ENCODE data around the gene PEX5L. TPM values are rescaled to one million over a fixed set of nuclear protein-coding genes. Genes with fewer than 3 reads are reported as not detected.

PEX5L gene
- polyA plus RNA-seq, 1 donor from 2014 or later: 1.0 TPM

DNA sequence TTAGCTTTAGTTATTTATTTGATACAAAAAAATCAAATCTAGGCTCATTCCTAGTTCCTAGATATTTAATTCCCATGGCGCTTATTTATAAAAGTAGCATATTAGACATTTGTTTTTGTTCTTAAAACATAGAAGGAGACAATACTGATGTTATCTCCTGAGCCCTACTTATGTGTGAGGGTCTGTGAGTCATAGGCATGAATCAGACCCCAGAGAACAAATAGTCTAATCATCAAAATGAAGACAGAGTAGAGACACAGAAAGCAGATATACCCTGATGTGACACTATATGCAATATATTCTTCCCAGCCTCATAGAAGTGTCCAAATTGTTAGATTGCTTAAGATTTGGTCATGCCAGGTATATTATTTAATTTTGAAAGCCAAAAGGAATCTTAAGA, 44.9 kb downstream of the PEX5L start:
- TF ChIP-seq EZH2 (IDR thresholded peaks at IDR 0.05; ENCODE audit: borderline replicate concordance, insufficient read depth, low read length, poor library complexity, severe bottlenecking) (no peak), SMC3 (conservative IDR thresholded peaks at IDR 0.05; ENCODE audit: poor library complexity) (no peak)
- no peaks in the 10 kb centered on the region for H3K9me2 ChIP-seq (ENCODE audit: insufficient read depth, low read length)

DNA sequence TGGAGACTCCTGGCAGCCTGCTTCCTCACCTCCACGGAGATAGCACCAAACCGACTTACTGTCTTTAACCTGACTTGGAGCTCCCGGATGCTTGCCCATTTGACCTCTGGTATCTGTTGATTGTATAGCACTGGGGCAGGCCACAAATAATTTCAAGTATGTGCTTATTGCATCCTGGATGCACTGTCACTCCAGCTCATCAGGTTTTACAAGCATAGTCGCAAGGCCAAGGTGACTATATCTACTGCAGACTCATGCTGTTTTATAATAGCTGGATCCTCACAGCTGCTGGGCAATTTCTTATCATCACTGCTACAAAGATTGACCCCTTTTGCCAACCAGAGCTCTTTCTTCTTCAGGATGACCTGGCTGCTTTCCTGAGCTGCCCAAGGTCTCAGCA, 45.6 kb downstream of the PEX5L start:
- Histone ChIP-seq H3K4me2 (ENCODE audit: low read length) (no peak overlapping the region), H3K9ac (ENCODE audit: low read length) (no peak overlapping the region), H3K9me3 (ENCODE audit: low read length) (no peaks in the 10 kb centered on the region), H3K36me3 (ENCODE audit: insufficient read depth, low read length) (no peaks in the 10 kb centered on the region), H4K20me1 (ENCODE audit: insufficient read depth) (no peaks in the 10 kb centered on the region), H3K27me3 (ENCODE audit: insufficient read depth, low read depth, low read length) (no peaks in the 10 kb centered on the region), H3K4me3 (ENCODE audit: low read length) (no peak overlapping the region), H2AFZ (ENCODE audit: low read depth, low read length) (no peak overlapping the region), H3K79me2 (replicated peaks; ENCODE audit: insufficient read depth, low read length) (no peaks in the 10 kb centered on the region), H3K27ac (ENCODE audit: low read length) (no peak overlapping the region), H3K9me2 (ENCODE audit: insufficient read depth, low read length) (no peaks in the 10 kb centered on the region), H3F3A (ENCODE audit: insufficient read depth, low read length, poor library complexity, severe bottlenecking) (no peaks in the 10 kb centered on the region)
- TF ChIP-seq RAD21 (conservative IDR thresholded peaks at IDR 0.05) (no peak), SMC3 (conservative IDR thresholded peaks at IDR 0.05; ENCODE audit: poor library complexity) (no peak), TAF1 (IDR thresholded peaks at IDR 0.05; ENCODE audit: low read depth) (no peak), MXI1 (conservative IDR thresholded peaks at IDR 0.05; ENCODE audit: poor library complexity, severe bottlenecking) (no peak), EZH2 (IDR thresholded peaks at IDR 0.05; ENCODE audit: borderline replicate concordance, insufficient read depth, low read length, poor library complexity, severe bottlenecking) (no peak), EP300 (conservative IDR thresholded peaks at IDR 0.05; ENCODE audit: poor library complexity, severe bottlenecking) (no peak), POLR2AphosphoS5 (IDR thresholded peaks at IDR 0.05) (no peak)
- TF ChIP-seq, protein P1, sequence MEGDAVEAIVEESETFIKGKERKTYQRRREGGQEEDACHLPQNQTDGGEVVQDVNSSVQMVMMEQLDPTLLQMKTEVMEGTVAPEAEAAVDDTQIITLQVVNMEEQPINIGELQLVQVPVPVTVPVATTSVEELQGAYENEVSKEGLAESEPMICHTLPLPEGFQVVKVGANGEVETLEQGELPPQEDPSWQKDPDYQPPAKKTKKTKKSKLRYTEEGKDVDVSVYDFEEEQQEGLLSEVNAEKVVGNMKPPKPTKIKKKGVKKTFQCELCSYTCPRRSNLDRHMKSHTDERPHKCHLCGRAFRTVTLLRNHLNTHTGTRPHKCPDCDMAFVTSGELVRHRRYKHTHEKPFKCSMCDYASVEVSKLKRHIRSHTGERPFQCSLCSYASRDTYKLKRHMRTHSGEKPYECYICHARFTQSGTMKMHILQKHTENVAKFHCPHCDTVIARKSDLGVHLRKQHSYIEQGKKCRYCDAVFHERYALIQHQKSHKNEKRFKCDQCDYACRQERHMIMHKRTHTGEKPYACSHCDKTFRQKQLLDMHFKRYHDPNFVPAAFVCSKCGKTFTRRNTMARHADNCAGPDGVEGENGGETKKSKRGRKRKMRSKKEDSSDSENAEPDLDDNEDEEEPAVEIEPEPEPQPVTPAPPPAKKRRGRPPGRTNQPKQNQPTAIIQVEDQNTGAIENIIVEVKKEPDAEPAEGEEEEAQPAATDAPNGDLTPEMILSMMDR (IDR thresholded peaks at IDR 0.05; ENCODE audit: poor library complexity, severe bottlenecking): no peak
- TF ChIP-seq, protein P2, sequence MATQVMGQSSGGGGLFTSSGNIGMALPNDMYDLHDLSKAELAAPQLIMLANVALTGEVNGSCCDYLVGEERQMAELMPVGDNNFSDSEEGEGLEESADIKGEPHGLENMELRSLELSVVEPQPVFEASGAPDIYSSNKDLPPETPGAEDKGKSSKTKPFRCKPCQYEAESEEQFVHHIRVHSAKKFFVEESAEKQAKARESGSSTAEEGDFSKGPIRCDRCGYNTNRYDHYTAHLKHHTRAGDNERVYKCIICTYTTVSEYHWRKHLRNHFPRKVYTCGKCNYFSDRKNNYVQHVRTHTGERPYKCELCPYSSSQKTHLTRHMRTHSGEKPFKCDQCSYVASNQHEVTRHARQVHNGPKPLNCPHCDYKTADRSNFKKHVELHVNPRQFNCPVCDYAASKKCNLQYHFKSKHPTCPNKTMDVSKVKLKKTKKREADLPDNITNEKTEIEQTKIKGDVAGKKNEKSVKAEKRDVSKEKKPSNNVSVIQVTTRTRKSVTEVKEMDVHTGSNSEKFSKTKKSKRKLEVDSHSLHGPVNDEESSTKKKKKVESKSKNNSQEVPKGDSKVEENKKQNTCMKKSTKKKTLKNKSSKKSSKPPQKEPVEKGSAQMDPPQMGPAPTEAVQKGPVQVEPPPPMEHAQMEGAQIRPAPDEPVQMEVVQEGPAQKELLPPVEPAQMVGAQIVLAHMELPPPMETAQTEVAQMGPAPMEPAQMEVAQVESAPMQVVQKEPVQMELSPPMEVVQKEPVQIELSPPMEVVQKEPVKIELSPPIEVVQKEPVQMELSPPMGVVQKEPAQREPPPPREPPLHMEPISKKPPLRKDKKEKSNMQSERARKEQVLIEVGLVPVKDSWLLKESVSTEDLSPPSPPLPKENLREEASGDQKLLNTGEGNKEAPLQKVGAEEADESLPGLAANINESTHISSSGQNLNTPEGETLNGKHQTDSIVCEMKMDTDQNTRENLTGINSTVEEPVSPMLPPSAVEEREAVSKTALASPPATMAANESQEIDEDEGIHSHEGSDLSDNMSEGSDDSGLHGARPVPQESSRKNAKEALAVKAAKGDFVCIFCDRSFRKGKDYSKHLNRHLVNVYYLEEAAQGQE (IDR thresholded peaks at IDR 0.05; ENCODE audit: borderline replicate concordance): no peak

More for the DNA sequence above, 44.9 kb downstream of the PEX5L start:
- H3K27me3 ChIP-seq (ENCODE audit: insufficient read depth, low read depth, low read length): no peaks in the 10 kb centered on the region
- no peaks in the 10 kb centered on the region for H3K36me3 ChIP-seq (ENCODE audit: insufficient read depth, low read length)
- H3K9me3 ChIP-seq (ENCODE audit: low read length): no peaks in the 10 kb centered on the region
- H3K4me2 ChIP-seq (ENCODE audit: low read length): no peak overlapping the region
- no peak overlapping the region for H3K27ac ChIP-seq (ENCODE audit: low read length)
- no peaks in the 10 kb centered on the region for H4K20me1 ChIP-seq (ENCODE audit: insufficient read depth)
- no peaks in the 10 kb centered on the region for H3K79me2 ChIP-seq (replicated peaks; ENCODE audit: insufficient read depth, low read length)
- H3F3A ChIP-seq (ENCODE audit: insufficient read depth, low read length, poor library complexity, severe bottlenecking): no peaks in the 10 kb centered on the region
- H2AFZ ChIP-seq (ENCODE audit: low read depth, low read length): no peak overlapping the region
- no peak overlapping the region for H3K4me3 ChIP-seq (ENCODE audit: low read length)
- no peak overlapping the region for H3K9ac ChIP-seq (ENCODE audit: low read length)

DNA sequence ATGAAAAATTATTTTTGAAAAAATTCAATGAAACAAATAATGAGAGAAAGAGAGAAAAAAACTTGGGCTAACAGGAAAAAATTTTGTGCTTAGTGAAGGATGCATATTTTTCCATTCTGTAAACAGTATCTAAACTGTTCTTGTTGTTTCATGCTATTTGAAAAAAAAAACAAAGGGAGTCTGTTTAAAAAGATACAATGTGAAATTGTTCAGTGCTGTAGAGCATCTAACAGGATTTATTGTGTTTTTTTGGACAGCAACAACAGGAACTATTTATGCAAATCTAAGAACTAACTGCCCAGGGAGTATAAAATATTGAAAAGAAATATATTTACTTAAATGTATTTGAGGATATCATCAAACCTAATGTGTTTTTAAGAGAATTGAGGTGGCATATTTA, 55.1 kb downstream of the PEX5L start:
- no peak overlapping the region for H3K4me2 ChIP-seq (ENCODE audit: low read length)
- H3K4me3 ChIP-seq (ENCODE audit: low read length): no peak overlapping the region
- H3K9ac ChIP-seq (ENCODE audit: low read length): no peak overlapping the region
- no peaks in the 10 kb centered on the region for H3K79me2 ChIP-seq (replicated peaks; ENCODE audit: insufficient read depth, low read length)
- no peaks in the 10 kb centered on the region for H3K36me3 ChIP-seq (ENCODE audit: insufficient read depth, low read length)
- H4K20me1 ChIP-seq (ENCODE audit: insufficient read depth): no peaks in the 10 kb centered on the region
- H3K27me3 ChIP-seq (ENCODE audit: insufficient read depth, low read depth, low read length): no peaks in the 10 kb centered on the region
- no peak overlapping the region for H3K27ac ChIP-seq (ENCODE audit: low read length)
- H3F3A ChIP-seq (ENCODE audit: insufficient read depth, low read length, poor library complexity, severe bottlenecking): no peaks in the 10 kb centered on the region
- TF ChIP-seq SMC3 (conservative IDR thresholded peaks at IDR 0.05; ENCODE audit: poor library complexity): no peak
- no peak for TF ChIP-seq TAF1 (IDR thresholded peaks at IDR 0.05; ENCODE audit: low read depth)
- no peak for TF ChIP-seq MXI1 (conservative IDR thresholded peaks at IDR 0.05; ENCODE audit: poor library complexity, severe bottlenecking)
- no peak for TF ChIP-seq EZH2 (IDR thresholded peaks at IDR 0.05; ENCODE audit: borderline replicate concordance, insufficient read depth, low read length, poor library complexity, severe bottlenecking)
- TF ChIP-seq EP300 (conservative IDR thresholded peaks at IDR 0.05; ENCODE audit: poor library complexity, severe bottlenecking): no peak
- TF ChIP-seq, protein P2 (IDR thresholded peaks at IDR 0.05; ENCODE audit: borderline replicate concordance): no peak
- TF ChIP-seq POLR2AphosphoS5 (IDR thresholded peaks at IDR 0.05): no peak
- no peak for TF ChIP-seq RAD21 (conservative IDR thresholded peaks at IDR 0.05)
- TF ChIP-seq, protein P1 (IDR thresholded peaks at IDR 0.05; ENCODE audit: poor library complexity, severe bottlenecking): no peak
- H3K9me3 ChIP-seq (ENCODE audit: low read length): no peaks in the 10 kb centered on the region
- H2AFZ ChIP-seq (ENCODE audit: low read depth, low read length): no peak overlapping the region
- H3K9me2 ChIP-seq (ENCODE audit: insufficient read depth, low read length): no peaks in the 10 kb centered on the region
